ENCODE data around the gene RBMS3.

The RBMS3 gene

GRCh38 chr3:29481249-29481648, 200.4 kb downstream of the RBMS3 start:
- no peak for DNase-seq (ENCODE audit: low read depth, low spot score)

DNA sequence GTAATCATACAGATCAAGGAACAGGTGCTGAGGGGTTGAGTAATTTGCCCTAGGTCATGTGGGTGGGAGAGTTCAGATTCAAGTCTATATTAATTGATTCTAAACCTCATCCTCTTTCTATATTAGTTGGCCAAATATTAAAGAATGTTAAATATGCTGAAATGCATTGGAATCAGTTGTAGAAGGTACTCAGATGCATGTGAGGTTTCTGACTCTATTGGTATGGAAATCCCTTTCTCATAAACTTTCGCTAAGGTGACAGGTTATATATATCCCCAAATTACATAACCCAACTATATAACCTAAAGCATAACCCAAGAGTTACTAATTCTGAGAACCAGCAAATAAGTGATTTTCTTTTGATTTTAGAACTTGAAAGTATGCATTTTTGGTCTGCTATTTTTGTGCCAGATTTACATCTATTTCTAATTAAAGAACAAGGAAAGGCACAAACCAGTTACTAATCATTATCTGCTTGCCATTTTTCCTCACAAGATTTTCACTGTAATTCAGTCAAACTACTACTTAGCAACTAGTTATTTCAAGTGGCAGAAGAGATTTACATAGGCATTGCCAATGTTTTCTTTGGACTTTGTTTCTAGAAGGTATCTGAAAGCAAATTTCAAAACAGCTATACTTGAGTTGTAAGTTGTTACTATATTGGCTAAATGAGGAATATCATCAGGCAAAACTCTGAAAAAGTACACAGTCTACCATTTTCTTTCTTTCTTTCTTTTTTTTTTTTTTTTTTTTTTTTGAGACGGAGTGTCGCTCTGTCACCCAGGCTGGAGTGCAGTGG, 201.3 kb downstream of the RBMS3 start:
- DNase-seq (ENCODE audit: low read depth, low spot score) = no peak

GRCh38 chr3:29484633-29485032, 203.8 kb downstream of the RBMS3 start:
- no peak for DNase-seq (ENCODE audit: low read depth, low spot score)

DNA sequence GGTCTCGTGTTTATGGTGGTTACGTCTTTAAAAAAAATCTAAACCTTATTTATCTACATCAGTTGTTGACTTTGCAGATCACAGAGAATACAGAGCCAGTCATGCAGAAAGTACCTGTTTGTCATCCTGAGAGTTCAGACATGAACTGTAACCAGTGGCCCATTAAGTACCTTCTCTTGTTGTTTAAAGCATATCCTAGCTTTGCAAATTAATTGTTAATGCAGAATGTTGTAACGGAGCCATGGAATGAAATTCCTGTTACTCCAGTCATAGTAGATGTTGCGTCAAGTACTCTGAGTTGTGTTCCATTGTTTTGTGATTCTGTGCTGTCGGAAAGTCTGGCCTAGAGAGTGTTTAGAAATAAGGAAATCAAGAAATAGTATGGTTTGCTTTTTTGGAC, 205.2 kb downstream of the RBMS3 start:
- peak; percentile 81 for DNase-seq (ENCODE audit: low read depth, low spot score)

- DNase-seq (ENCODE audit: low read depth, low spot score) = no peak
These were observed 206.0 kb downstream of the RBMS3 start for GRCh38 chr3:29486917-29487316.

- DNase-seq (ENCODE audit: low read depth, low spot score) = peak; percentile 15
These were observed 208.1 kb downstream of the RBMS3 start for GRCh38 chr3:29488922-29489321.

- DNase-seq (ENCODE audit: low read depth, low spot score) = no peak
These were observed 212.2 kb downstream of the RBMS3 start for GRCh38 chr3:29493109-29493508.

- DNase-seq (ENCODE audit: low read depth, low spot score) = no peak
These were observed 213.6 kb downstream of the RBMS3 start for GRCh38 chr3:29494305-29495036.

GRCh38 chr3:29497282-29497681, 216.4 kb downstream of the RBMS3 start:
- DNase-seq (ENCODE audit: low read depth, low spot score) = no peak

DNA sequence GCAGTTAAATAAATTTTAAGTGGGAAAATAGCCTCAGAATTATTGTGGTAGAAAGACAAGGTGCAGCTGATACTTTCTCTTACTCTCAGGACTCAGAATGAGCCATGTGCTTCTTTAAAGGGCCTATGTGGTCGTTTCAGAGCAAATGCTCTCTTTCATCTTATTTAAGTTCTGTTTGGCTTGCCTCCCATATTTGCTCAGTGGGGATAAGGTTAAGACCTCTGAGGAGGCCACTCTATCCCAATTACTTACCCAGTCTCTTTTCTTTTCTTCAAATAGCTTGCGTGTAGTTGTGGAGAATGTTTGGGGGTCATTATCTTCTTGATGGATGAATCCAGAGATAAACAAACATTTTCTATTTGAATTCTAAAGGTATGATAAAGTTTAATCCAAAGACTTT, 221.9 kb downstream of the RBMS3 start:
- no peak for DNase-seq (ENCODE audit: low read depth, low spot score)

GRCh38 chr3:29503314-29503713, 222.4 kb downstream of the RBMS3 start:
- DNase-seq (ENCODE audit: low read depth, low spot score) = no peak

GRCh38 chr3:29503958-29504357, 223.1 kb downstream of the RBMS3 start:
- DNase-seq (ENCODE audit: low read depth, low spot score) = no peak

- no peak for DNase-seq (ENCODE audit: low read depth, low spot score)
These were observed 225.6 kb downstream of the RBMS3 start for GRCh38 chr3:29506502-29506901.

DNA sequence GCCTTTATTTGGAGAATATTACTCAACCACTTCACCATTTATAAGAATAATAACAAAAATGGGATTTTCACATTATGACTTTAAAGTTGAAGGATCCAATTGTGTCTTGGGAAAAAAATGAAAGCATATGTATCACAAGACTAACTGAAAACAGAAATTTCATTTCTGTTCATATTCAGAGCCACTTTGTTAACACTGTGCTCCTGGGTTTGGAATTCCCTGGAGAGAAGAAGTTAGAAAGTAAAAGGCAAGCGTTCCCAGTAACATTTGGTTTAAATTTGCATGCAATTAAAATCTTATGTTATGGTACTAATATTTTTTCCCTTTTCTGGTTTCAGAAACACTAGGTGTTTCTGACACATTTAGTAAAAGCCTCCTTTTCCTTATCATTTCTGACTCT, 230.8 kb downstream of the RBMS3 start:
- no peak for DNase-seq (ENCODE audit: low read depth, low spot score)

DNA sequence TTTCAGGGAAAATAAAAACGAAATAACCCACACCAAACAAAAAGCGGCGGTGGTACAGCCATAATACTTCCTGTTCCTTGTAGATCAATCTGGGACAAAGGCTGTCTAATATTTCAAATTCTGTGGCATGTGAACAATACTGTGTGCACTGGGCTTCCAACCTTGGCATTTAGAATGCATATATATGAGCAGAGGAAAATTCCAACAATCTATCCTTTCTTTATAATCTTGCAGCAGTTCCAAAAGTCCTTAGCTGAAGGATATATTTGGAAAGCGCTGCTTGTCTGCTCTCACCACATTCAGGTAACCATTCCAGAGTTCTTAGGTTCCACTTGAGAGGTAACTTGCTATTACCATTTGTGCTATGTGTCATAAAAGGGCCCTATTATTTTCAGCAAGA, 231.8 kb downstream of the RBMS3 start:
- peak; percentile 40 for DNase-seq (ENCODE audit: low read depth, low spot score)

DNA sequence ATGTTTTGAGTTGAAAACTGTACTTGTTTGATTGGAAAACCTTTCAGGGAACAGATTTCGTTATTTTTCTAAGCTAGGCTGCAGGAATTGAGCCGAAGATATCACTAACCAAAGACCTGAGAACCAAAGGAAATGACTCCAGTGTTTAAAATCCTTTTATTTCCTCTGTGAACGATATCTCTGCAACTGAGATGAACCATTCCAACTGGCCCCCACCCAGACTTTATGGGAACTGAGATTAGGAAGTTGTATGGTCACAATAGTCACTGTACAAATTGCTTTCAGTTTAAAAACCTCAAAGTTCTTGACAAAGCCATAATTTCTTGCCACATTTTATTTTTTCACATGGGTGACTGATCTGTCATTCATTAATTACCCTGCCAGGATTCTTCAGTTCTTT, 232.4 kb downstream of the RBMS3 start:
- peak; percentile 29 for DNase-seq (ENCODE audit: low read depth, low spot score)

DNA sequence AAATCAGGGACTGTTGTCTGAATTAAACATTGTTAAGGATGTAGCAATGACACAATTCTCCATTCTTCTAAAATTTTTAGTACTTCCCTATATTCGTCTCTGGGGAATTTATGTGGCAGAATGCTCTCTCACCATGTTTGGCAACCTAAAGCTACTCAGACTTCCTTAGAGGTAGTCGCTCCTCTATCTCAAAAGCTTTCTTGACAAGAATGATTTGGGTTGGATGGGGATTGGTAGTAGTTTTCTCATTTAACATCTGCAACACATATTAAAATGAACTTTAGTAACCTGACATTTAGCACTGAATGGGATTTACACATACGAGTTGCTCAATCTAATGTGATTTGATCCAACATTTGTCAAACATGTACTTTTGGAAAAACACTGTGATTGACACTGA, 233.3 kb downstream of the RBMS3 start:
- no peak for DNase-seq (ENCODE audit: low read depth, low spot score)

GRCh38 chr3:29514912-29515311, 234.0 kb downstream of the RBMS3 start:
- no peak for DNase-seq (ENCODE audit: low read depth, low spot score)

- DNase-seq (ENCODE audit: low read depth, low spot score) = peak; percentile 35
These were observed 234.6 kb downstream of the RBMS3 start for GRCh38 chr3:29515451-29515850.

GRCh38 chr3:29516164-29516563, 235.3 kb downstream of the RBMS3 start:
- DNase-seq (ENCODE audit: low read depth, low spot score) = no peak

- DNase-seq (ENCODE audit: low read depth, low spot score) = no peak
These were observed 239.9 kb downstream of the RBMS3 start for GRCh38 chr3:29520764-29521163.

GRCh38 chr3:29521293-29521692, 240.4 kb downstream of the RBMS3 start:
- DNase-seq (ENCODE audit: low read depth, low spot score) = no peak

DNA sequence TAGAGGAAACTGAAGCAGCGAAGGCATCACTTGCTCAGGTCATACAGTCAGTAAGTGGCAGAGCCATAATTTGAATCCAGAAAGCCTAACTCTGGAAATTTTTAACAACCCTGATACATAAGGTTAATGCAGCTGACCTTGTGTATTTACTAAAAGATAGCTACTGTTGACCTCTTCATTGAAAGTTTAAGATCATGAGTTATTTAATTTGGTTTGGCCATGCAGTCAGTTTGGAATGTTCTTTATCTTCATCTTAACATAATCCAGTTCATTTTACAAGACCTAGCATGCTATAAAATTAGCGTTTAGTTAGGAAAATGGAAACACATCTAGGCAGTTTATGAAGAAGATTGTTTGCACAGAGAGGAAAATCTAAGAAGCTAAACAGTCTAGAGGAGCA, 240.9 kb downstream of the RBMS3 start:
- DNase-seq (ENCODE audit: low read depth, low spot score) = no peak
